Subcutaneous abdominal adipose tissue (tissue), 5 donors: ENCODE measurements around the gene PLA2G3.

Experiments used
- H3K27ac ChIP-seq: one replicate; pipeline ENCODE4 v1.7.0; 2013; ENCODE audit warnings: low read depth, mild to moderate bottlenecking, inconsistent platforms, low read length, moderate library complexity
- H3K27me3 ChIP-seq, 5 donors: one replicate each; pipeline ENCODE4 v1.7.0; 2013; ENCODE audit warnings: low read length in 5 of 5, inconsistent platforms in 1 of 5; ENCODE audit not compliant: control insufficient read depth in 5 of 5, insufficient read depth in 4 of 5
- H3K36me3 ChIP-seq, 5 donors: one replicate each; pipeline ENCODE4 v1.7.0; 2013; ENCODE audit warnings: low read length in 5 of 5; ENCODE audit not compliant: control insufficient read depth in 5 of 5, insufficient read depth in 5 of 5
- H3K4me1 ChIP-seq, 5 donors: one replicate each; pipeline ENCODE4 v1.7.0; 2013; ENCODE audit warnings: low read length in 5 of 5, mild to moderate bottlenecking in 3 of 5, moderate library complexity in 1 of 5; ENCODE audit not compliant: control insufficient read depth in 5 of 5, insufficient read depth in 5 of 5
- H3K4me3 ChIP-seq, 5 donors: one replicate each; pipeline ENCODE4 v1.7.0; 2013; ENCODE audit warnings: low read length in 5 of 5, low read depth in 1 of 5
- H3K9ac ChIP-seq, 5 donors: one replicate each; pipeline ENCODE4 v1.7.0; 2013; ENCODE audit warnings: low read length in 5 of 5, mild to moderate bottlenecking in 4 of 5, moderate library complexity in 3 of 5
- H3K9me3 ChIP-seq, 5 donors: one replicate each; pipeline ENCODE4 v1.7.0; 2013; ENCODE audit warnings: low read length in 5 of 5; ENCODE audit not compliant: control insufficient read depth in 5 of 5
- donor health status: healthy.
- donor health status: healthy.
- donor health status: healthy.
- donor health status: healthy.
- donor health status: healthy.

PLA2G3 gene

GRCh38 chr22:31104869-31105268 lies 35.4 kb downstream of the PLA2G3 start:
- Histone ChIP-seq H3K27ac (peak overlapping the region; percentile 89), H3K4me1 (peaks cover 3 to 42% (median 31%) of the 10 kb centered on the region in 5 donors), H3K9me3 (no peaks in the 10 kb centered on the region), H3K9ac (no peak overlapping the region), H3K36me3 (peaks cover 0 to 46% (median 39%) of the 10 kb centered on the region in 5 donors), H3K27me3 (no peaks in the 10 kb centered on the region), H3K4me3 (no peak overlapping the region)

GRCh38 chr22:31103899-31104694 lies 36.2 kb downstream of the PLA2G3 start:
- Histone ChIP-seq H3K9ac (no peak overlapping the region), H3K27me3 (no peaks in the 10 kb centered on the region), H3K4me1 (peaks cover 3 to 42% (median 31%) of the 10 kb centered on the region in 5 donors), H3K4me3 (no peak overlapping the region), H3K36me3 (peaks cover 0 to 53% (median 46%) of the 10 kb centered on the region in 5 donors), H3K27ac (no peak overlapping the region), H3K9me3 (no peaks in the 10 kb centered on the region)

DNA sequence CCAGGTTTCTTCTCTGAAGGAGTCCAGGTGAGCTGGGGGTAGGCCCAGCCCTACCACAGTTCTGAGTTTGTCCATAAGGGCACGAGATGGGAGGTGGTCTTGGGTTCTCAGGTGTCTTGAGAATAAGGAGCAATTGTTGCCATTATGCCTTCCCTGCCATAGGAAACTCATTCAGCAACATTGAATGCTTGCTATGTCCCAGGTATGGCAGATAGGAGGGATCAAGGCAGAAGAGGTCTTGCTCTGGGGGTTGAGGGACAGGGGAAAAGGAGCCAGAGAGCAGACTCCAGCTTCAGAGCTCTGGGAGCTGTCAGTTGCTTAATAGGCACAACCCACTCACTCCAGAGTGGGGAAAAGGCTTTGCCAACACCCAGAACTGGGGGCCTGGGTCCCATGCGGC lies 37.2 kb downstream of the PLA2G3 start:
- Histone ChIP-seq H3K9ac (peak overlapping the region in 1 of 5 donors; percentile 3), H3K27ac (peak overlapping the region; percentile 60), H3K27me3 (no peaks in the 10 kb centered on the region), H3K4me1 (peaks cover 3 to 40% (median 30%) of the 10 kb centered on the region in 5 donors), H3K36me3 (peaks cover 0 to 61% (median 54%) of the 10 kb centered on the region in 5 donors), H3K9me3 (no peaks in the 10 kb centered on the region), H3K4me3 (no peak overlapping the region)

DNA sequence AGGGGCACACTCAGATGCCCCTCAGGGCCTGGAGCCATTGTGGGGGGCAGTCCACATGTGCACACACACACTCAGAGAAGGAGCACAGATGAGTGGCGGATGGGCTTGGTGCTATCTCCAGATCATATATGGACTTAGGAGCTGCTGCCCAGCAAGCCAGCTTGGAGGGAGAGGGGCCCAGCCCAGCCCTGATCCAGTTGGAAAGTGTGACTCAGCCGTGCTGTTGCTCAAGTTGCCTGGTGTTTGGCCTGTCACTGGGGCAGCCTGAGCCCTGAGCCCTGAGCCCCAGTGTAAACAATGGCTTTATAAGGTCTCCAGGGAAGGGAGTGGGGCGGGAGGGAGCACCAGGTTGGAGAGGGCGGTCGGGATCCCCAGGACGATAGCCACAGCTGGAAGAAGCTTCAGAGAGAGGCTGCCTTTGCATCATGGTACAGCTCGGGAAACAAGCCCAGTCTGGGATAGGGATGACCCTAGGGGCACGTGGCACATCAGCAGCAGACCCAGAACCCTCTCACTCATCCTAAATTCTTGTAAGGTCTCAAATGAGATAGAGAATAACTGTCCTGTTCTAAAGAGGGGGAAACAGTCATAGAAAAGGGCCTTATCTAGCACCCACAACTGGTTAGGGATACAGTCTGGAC lies 37.7 kb downstream of the PLA2G3 start:
- no peaks in the 10 kb centered on the region for H3K9me3 ChIP-seq
- H3K4me1 ChIP-seq, result peaks cover 0 to 35% (median 25%) of the 10 kb centered on the region in 5 donors
- H3K27me3 ChIP-seq, result no peaks in the 10 kb centered on the region
- peaks cover 0 to 67% (median 60%) of the 10 kb centered on the region in 5 donors for H3K36me3 ChIP-seq
- H3K27ac ChIP-seq, result peak overlapping the region; percentile 60
- peak overlapping the region in 1 of 5 donors; percentile 3 for H3K9ac ChIP-seq
- H3K4me3 ChIP-seq, result no peak overlapping the region

- no peak overlapping the region for H3K4me3 ChIP-seq
- peaks cover 0 to 80% (median 73%) of the 10 kb centered on the region in 5 donors for H3K36me3 ChIP-seq
- no peak overlapping the region for H3K9ac ChIP-seq
- H3K9me3 ChIP-seq, result no peaks in the 10 kb centered on the region
- peaks cover 0 to 21% (median 12%) of the 10 kb centered on the region in 5 donors for H3K4me1 ChIP-seq
- H3K27me3 ChIP-seq, result no peaks in the 10 kb centered on the region
- H3K27ac ChIP-seq, result no peak overlapping the region
These were observed 39.4 kb downstream of the PLA2G3 start for GRCh38 chr22:31100762-31101525.

- H3K36me3 ChIP-seq, result peaks cover 0 to 87% (median 81%) of the 10 kb centered on the region in 5 donors
- H3K27me3 ChIP-seq, result no peaks in the 10 kb centered on the region
- no peak overlapping the region for H3K27ac ChIP-seq
- H3K9me3 ChIP-seq, result no peaks in the 10 kb centered on the region
- no peak overlapping the region for H3K9ac ChIP-seq
- H3K4me1 ChIP-seq, result peaks cover 0 to 18% (median 10%) of the 10 kb centered on the region in 5 donors
- no peak overlapping the region for H3K4me3 ChIP-seq
These were observed 40.2 kb downstream of the PLA2G3 start for GRCh38 chr22:31099841-31100761.

- Histone ChIP-seq H3K36me3 (peaks cover 0 to 88% (median 86%) of the 10 kb centered on the region in 5 donors), H3K27me3 (no peaks in the 10 kb centered on the region), H3K27ac (no peak overlapping the region), H3K9ac (no peak overlapping the region), H3K4me1 (peaks cover 0 to 18% (median 10%) of the 10 kb centered on the region in 5 donors), H3K4me3 (no peak overlapping the region), H3K9me3 (no peaks in the 10 kb centered on the region)
These were observed 40.9 kb downstream of the PLA2G3 start for GRCh38 chr22:31099386-31099785.

DNA sequence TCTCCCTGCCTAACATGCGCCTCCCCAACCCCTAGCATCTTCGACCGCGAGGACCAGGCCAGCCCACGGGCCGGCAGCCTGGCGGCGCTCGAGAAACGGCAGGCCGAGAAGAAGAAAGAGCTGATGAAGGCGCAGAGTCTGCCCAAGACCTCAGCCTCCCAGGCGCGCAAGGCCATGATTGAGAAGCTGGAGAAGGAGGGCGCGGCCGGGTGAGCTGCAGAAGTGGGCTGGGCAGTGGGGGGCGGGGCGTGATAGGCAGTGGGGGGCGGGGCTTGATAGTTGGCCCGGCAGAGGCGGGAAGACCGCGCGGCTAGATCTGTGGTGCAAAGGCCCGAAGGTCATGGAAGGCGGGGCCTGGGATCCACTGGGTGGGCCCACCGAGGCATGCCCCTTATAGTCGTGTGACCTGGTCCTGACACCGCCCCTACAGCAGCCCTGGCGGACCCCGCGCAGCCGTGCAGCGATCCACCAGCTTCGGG lies 41.6 kb downstream of the PLA2G3 start:
- Histone ChIP-seq H3K9ac (no peak overlapping the region), H3K27me3 (no peaks in the 10 kb centered on the region), H3K9me3 (no peaks in the 10 kb centered on the region), H3K4me1 (peaks cover 0 to 17% (median 10%) of the 10 kb centered on the region in 5 donors), H3K27ac (no peak overlapping the region), H3K4me3 (no peak overlapping the region), H3K36me3 (peaks cover 0 to 88% (median 85%) of the 10 kb centered on the region in 5 donors)
